H1 (cell line): ENCODE data around the gene ZNF613. TPM values are rescaled to one million over a fixed set of nuclear protein-coding genes. Genes with fewer than 3 reads are reported as not detected.

Experiments used
- CTCF ChIA-PET: fragments of 300-600 bp; sonication (Branson Sonifier 250); formaldehyde crosslinking; loops from one replicate; lab custom pipeline; 2021; ENCODE audit not compliant: partially characterized antibody; lab: Charles Lee
- POLR2A ChIA-PET: fragments of 300-600 bp; sonication (Branson Sonifier 250); formaldehyde crosslinking; loops from one replicate; lab custom pipeline; 2021; ENCODE audit warnings: inconsistent platforms; ENCODE audit not compliant: partially characterized antibody; lab: Charles Lee
- DNase-seq, 2 experiments: peaks; one replicate each; pipeline versions ENCODE4 v3.0.0 to v3.0.0-alpha.2; 2010 to 2022; ENCODE audit warnings: low spot score in 2 of 2, low read depth in 1 of 2, mixed read lengths in 1 of 2
- FAIRE-seq: peaks from 2 replicates; lab custom pipeline; 2011; peaks lifted over from hg19 to GRCh38; lab: Jason Lieb, UNC
- H2AFZ ChIP-seq: 2 replicates; pipeline ENCODE4 v1.8.1; 2012; ENCODE audit warnings: low read length, inconsistent platforms
- H2AK5ac ChIP-seq: 2 replicates; pipeline ENCODE4 v1.6.1; 2013; ENCODE audit warnings: low read depth, low read length
- H2BK120ac ChIP-seq: replicated peaks from 2 replicates; pipeline ENCODE3; 2013; ENCODE audit warnings: low read depth, low read length, inconsistent platforms
- H2BK12ac ChIP-seq: 2 replicates; pipeline ENCODE4 v1.6.1; 2013; ENCODE audit warnings: low read depth, low read length
- H2BK15ac ChIP-seq: 2 replicates; pipeline ENCODE4 v1.6.1; 2013; ENCODE audit warnings: low read length
- H2BK20ac ChIP-seq: 2 replicates; pipeline ENCODE4 v1.6.1; 2013; ENCODE audit warnings: low read length
- H2BK5ac ChIP-seq: 2 replicates; pipeline ENCODE4 v1.6.1; 2013; ENCODE audit warnings: low read depth, low read length
- H3K14ac ChIP-seq: 2 replicates; pipeline ENCODE4 v1.6.1; 2013; ENCODE audit warnings: inconsistent platforms; ENCODE audit not compliant: insufficient read length
- H3K18ac ChIP-seq: 2 replicates; pipeline ENCODE4 v1.6.1; 2013; ENCODE audit warnings: low read length; ENCODE audit errors: extremely low read depth
- H3K23ac ChIP-seq: 2 replicates; pipeline ENCODE4 v1.6.1; 2013; ENCODE audit warnings: inconsistent platforms; ENCODE audit not compliant: insufficient read length
- H3K23me2 ChIP-seq: 2 replicates; pipeline ENCODE4 v1.6.1; 2013; ENCODE audit warnings: low read depth, low read length
- H3K27ac ChIP-seq: 2 replicates; pipeline ENCODE4 v1.6.1; 2011; ENCODE audit warnings: low read depth, low read length, inconsistent platforms
- H3K27me3 ChIP-seq, 4 experiments: replicated peaks in 1 of 4; 1 replicate in 1 of 4; 2 replicates in 3 of 4; pipeline versions ENCODE4 v1.6.1 to v1.8.1; 2011 to 2013; ENCODE audit warnings: low read length in 3 of 4, mild to moderate bottlenecking in 3 of 4, inconsistent platforms in 2 of 4, mixed read lengths in 2 of 4, moderate library complexity in 1 of 4; ENCODE audit not compliant: control insufficient read depth in 3 of 4, insufficient read depth in 3 of 4; ENCODE audit errors: extremely low read depth in 1 of 4
- H3K36me3 ChIP-seq, 4 experiments: 2 replicates each; pipeline versions ENCODE4 v1.6.1 to v1.8.1; 2011 to 2013; ENCODE audit warnings: mild to moderate bottlenecking in 4 of 4, low read length in 3 of 4, moderate library complexity in 2 of 4, control low read depth in 1 of 4, inconsistent platforms in 1 of 4; ENCODE audit not compliant: insufficient read depth in 4 of 4, control insufficient read depth in 2 of 4
- H3K4ac ChIP-seq: replicated peaks from 2 replicates; pipeline ENCODE3; 2013; ENCODE audit warnings: low read length, low read depth, mixed read lengths, inconsistent platforms; ENCODE audit not compliant: insufficient read length
- H3K4me1 ChIP-seq, 4 experiments: replicated peaks in 1 of 4; 1 replicate in 1 of 4; 2 replicates in 3 of 4; pipeline versions ENCODE4 v1.6.1 to v1.8.1; 2011 to 2013; ENCODE audit warnings: low read length in 3 of 4, inconsistent platforms in 2 of 4, mixed read lengths in 1 of 4; ENCODE audit not compliant: insufficient read depth in 4 of 4, control insufficient read depth in 3 of 4
- H3K4me2 ChIP-seq, 2 experiments: 2 replicates each; pipeline versions ENCODE4 v1.6.1 to v1.8.1; 2011 to 2013; ENCODE audit warnings: low read depth in 2 of 2, low read length in 2 of 2, control low read depth in 1 of 2, inconsistent platforms in 1 of 2, mild to moderate bottlenecking in 1 of 2; ENCODE audit not compliant: insufficient read depth in 1 of 2
- H3K4me3 ChIP-seq, 4 experiments: fragments of 200-600, 300-600 bp in 1 of 4; sonication (generic), shearing (Covaris generic), sonication (Bioruptor Twin) in 1 of 4; 2 replicates each; pipeline versions ENCODE4 v1.5.1 to v1.8.1; 2011 to 2016; ENCODE audit warnings: low read length in 4 of 4, low read depth in 3 of 4, control low read depth in 2 of 4, inconsistent platforms in 2 of 4, mild to moderate bottlenecking in 2 of 4, mixed read lengths in 1 of 4, moderate library complexity in 1 of 4; ENCODE audit not compliant: insufficient read depth in 2 of 4; ENCODE audit errors: extremely low read depth in 1 of 4
- H3K56ac ChIP-seq: replicated peaks from 2 replicates; pipeline ENCODE3; 2013; ENCODE audit warnings: low read depth, mild to moderate bottlenecking, mixed read lengths, low read length, inconsistent platforms; ENCODE audit not compliant: insufficient read length
- H3K79me1 ChIP-seq: 2 replicates; pipeline ENCODE4 v1.6.1; 2013; ENCODE audit warnings: low read depth, low read length, control low read depth
- H3K79me2 ChIP-seq, 2 experiments: 2 replicates each; pipeline versions ENCODE4 v1.6.1 to v1.8.1; 2012 to 2013; ENCODE audit warnings: low read length in 2 of 2, mild to moderate bottlenecking in 2 of 2, inconsistent platforms in 1 of 2; ENCODE audit not compliant: insufficient read depth in 2 of 2, control insufficient read depth in 1 of 2
- H3K9ac ChIP-seq, 4 experiments: replicated peaks in 1 of 4; 1 replicate in 1 of 4; 2 replicates in 3 of 4; pipeline versions ENCODE4 v1.6.1 to v1.8.1; 2011 to 2013; ENCODE audit warnings: low read depth in 3 of 4, low read length in 3 of 4, control low read depth in 2 of 4, mild to moderate bottlenecking in 2 of 4, moderate library complexity in 2 of 4, inconsistent platforms in 1 of 4; ENCODE audit errors: extremely low read depth in 1 of 4
- H3K9me3 ChIP-seq, 2 experiments: 2 replicates each; pipeline versions ENCODE4 v1.6.1 to v1.8.1; 2012 to 2013; ENCODE audit warnings: mild to moderate bottlenecking in 2 of 2, moderate library complexity in 2 of 2, control low read depth in 1 of 2, inconsistent platforms in 1 of 2, low read depth in 1 of 2, low read length in 1 of 2, mixed read lengths in 1 of 2; ENCODE audit not compliant: insufficient read depth in 2 of 2
- H4K20me1 ChIP-seq, 2 experiments: replicated peaks in 1 of 2; 2 replicates each; pipeline versions ENCODE3 to v1.8.1; 2011 to 2013; ENCODE audit warnings: inconsistent platforms in 2 of 2, low read length in 2 of 2, mild to moderate bottlenecking in 1 of 2; ENCODE audit not compliant: insufficient read depth in 2 of 2, control insufficient read depth in 1 of 2
- H4K5ac ChIP-seq: 2 replicates; pipeline ENCODE4 v1.6.1; 2013; ENCODE audit warnings: low read length, low read depth, mixed read lengths, inconsistent platforms; ENCODE audit not compliant: insufficient read length
- H4K8ac ChIP-seq: 2 replicates; pipeline ENCODE4 v1.8.0; 2013; ENCODE audit warnings: mild to moderate bottlenecking, moderate library complexity, low read length, inconsistent platforms; ENCODE audit not compliant: insufficient read depth; ENCODE audit errors: extremely low read depth
- H4K91ac ChIP-seq: replicated peaks from 2 replicates; pipeline ENCODE3; 2013; ENCODE audit warnings: low read length, mixed read lengths, inconsistent platforms; ENCODE audit not compliant: insufficient read length
- CREB1 ChIP-seq: IDR thresholded peaks from 2 replicates; pipeline ENCODE4 v1.6.1; 2012; ENCODE audit warnings: inconsistent platforms
- EGR1 ChIP-seq: IDR thresholded peaks from 2 replicates; pipeline ENCODE4 v1.6.1; 2011; ENCODE audit warnings: low read depth, low read length, borderline replicate concordance
- EZH2 ChIP-seq: fragments of 200-600 bp; sonication (generic); IDR thresholded peaks from 2 replicates; pipeline ENCODE4 v1.7.1; 2012; ENCODE audit warnings: low read depth, mild to moderate bottlenecking, moderate library complexity, low read length, inconsistent platforms; ENCODE audit not compliant: severe bottlenecking
- FOSL1 ChIP-seq: IDR thresholded peaks from 2 replicates; pipeline ENCODE4 v1.6.1; 2011; ENCODE audit warnings: mild to moderate bottlenecking, low read depth, low read length, moderate library complexity; ENCODE audit not compliant: insufficient read depth
- HDAC6 ChIP-seq: IDR thresholded peaks from one replicate; pipeline ENCODE4 v1.7.1; 2012; ENCODE audit warnings: low read depth, mild to moderate bottlenecking, inconsistent platforms, low read length, moderate library complexity
- KDM4A ChIP-seq: IDR thresholded peaks from one replicate; pipeline ENCODE4 v1.7.1; 2012; ENCODE audit warnings: low read depth, mild to moderate bottlenecking, moderate library complexity, low read length, inconsistent platforms; ENCODE audit not compliant: severe bottlenecking
- SP1 ChIP-seq: IDR thresholded peaks from 2 replicates; pipeline ENCODE4 v1.6.1; 2011; ENCODE audit warnings: low read depth, low read length
- SP4 ChIP-seq: IDR thresholded peaks from 2 replicates; pipeline ENCODE4 v1.6.1; 2012; ENCODE audit warnings: low read length, inconsistent platforms
- YY1 ChIP-seq: IDR thresholded peaks from 2 replicates; pipeline ENCODE4 v1.6.1; 2011; ENCODE audit warnings: low read depth, mild to moderate bottlenecking, low read length
- WGBS, 2 experiments: shearing (Covaris generic) in 1 of 2; methylation state at CpG; one replicate each; pipeline versions ENCODE4 v1.1.6 to v1.1.7; 2013 to 2015; ENCODE audit warnings: low lambda C conversion rate in 2 of 2, mixed read lengths in 2 of 2, inconsistent platforms in 1 of 2, low coverage in 1 of 2, missing lambda C conversion rate in 1 of 2; ENCODE audit not compliant: insufficient replicate concordance in 2 of 2, insufficient coverage in 1 of 2, insufficient read length in 1 of 2; ENCODE audit errors: extremely low coverage in 1 of 2, missing lambda C conversion rate in 1 of 2; 5-methylcytosine and 5-hydroxymethylcytosine counted together
- polyA plus RNA-seq, 7 experiments: library from polyadenylated mRNA; depleted of rRNA in 3 of 7; stranded (reverse) in 5 of 7; unstranded in 2 of 7; fragments of >200 nt in 5 of 7; fragments of 200-250 nt in 2 of 7; gene quantifications; 1 replicate in 5 of 7; 2 replicates in 1 of 7; 4 replicates in 1 of 7; pipeline versions ENCODE4 v1.2.1 to v1.2.3, GENCODE V29; 2011 to 2013; ENCODE audit warnings: missing spikeins in 2 of 7, mixed read lengths in 2 of 7
- total RNA-seq: library from RNA; stranded (reverse); fragmentation: NEBNext Ultra II Directional; extraction: Animal tissue kit (Norgen Biotek cat#: 25700); gene quantifications from 2 replicates; pipeline ENCODE4 v1.2.1, GENCODE V29; 2021

ZNF613 gene
- total and polyA plus RNA-seq, 2 of the 8 experiments (the other 6 are each of a cell fraction or from before 2014, with no cell fraction given): 4.7 to 14.2 TPM

DNA sequence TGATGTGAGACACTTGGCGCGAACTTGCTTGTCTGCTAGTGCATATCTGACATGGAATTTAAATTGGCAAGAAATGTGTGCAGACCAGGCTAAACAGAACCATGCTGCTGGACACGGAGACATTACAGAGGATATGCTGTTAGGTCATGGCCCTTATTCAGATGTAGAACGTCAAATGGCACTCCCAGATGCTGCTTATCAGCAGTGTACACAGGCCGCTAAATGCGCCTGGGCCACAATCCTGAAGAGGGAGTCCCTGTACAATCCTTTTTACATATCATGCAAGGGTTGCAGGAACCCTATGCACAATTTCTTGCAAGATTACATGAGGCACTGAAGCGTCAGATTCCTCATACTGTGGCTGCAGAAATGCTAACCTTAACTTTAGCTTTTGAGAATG, 50.1 kb downstream of the ZNF613 start:
- no peak for FAIRE-seq

More for the DNA sequence above, 50.1 kb downstream of the ZNF613 start:
- no peak overlapping the region for H2BK5ac ChIP-seq
- no peak overlapping the region for H3K27ac ChIP-seq
- H2BK120ac ChIP-seq: no peak overlapping the region
- H3K4me2 ChIP-seq: no peak overlapping the region
- peaks cover 41 to 55% of the 10 kb centered on the region in 2 experiments for H3K9me3 ChIP-seq
- no peak overlapping the region for H3K23ac ChIP-seq
- H3K18ac ChIP-seq: no peak overlapping the region
- no peaks in the 10 kb centered on the region for H3K4me1 ChIP-seq
- ChIA-PET POLR2A (no interaction called here), CTCF (interaction anchor here (0.6 kb wide), 1 partner anchor 195 kb away, joined by 4 read pairs; no protein-coding TSS in a partner anchor)
- H3K79me2 ChIP-seq: peaks cover 0 to 35% of the 10 kb centered on the region in 2 experiments; a peak in 2 of 4 replicates
- no peaks in the 10 kb centered on the region for H3K23me2 ChIP-seq
- no peak overlapping the region for H3K4ac ChIP-seq
- 95% methylated on average over 7 of the region's 7 CpGs; no CpG with 5 or more reads in 1 of the 2 experiments for WGBS, 2 experiments
- H2AFZ ChIP-seq: no peak overlapping the region
- H3K4me3 ChIP-seq: no peak overlapping the region
- H3K27me3 ChIP-seq: no peaks in the 10 kb centered on the region
- no peaks in the 10 kb centered on the region for H4K20me1 ChIP-seq
- H2BK20ac ChIP-seq: no peak overlapping the region
- H4K5ac ChIP-seq: no peak overlapping the region
- peaks cover 4 to 35% (median 15%) of the 10 kb centered on the region in 4 experiments; a peak in 6 of 8 replicates for H3K36me3 ChIP-seq
- no peak overlapping the region for H4K8ac ChIP-seq
- DNase-seq: no peak
- no peak overlapping the region for H4K91ac ChIP-seq
- no peaks in the 10 kb centered on the region for H3K79me1 ChIP-seq
- H2BK12ac ChIP-seq: no peak overlapping the region
- no peak overlapping the region for H3K9ac ChIP-seq
- no peak overlapping the region for H2AK5ac ChIP-seq
- no peak overlapping the region for H3K56ac ChIP-seq
- H2BK15ac ChIP-seq: no peak overlapping the region
- no peak for TF ChIP-seq SP1
- TF ChIP-seq CREB1: no peak
- TF ChIP-seq SP4: no peak
- no peak for TF ChIP-seq EZH2
- no peak for TF ChIP-seq EGR1
- TF ChIP-seq FOSL1: no peak
- TF ChIP-seq YY1: no peak
- TF ChIP-seq HDAC6: no peak
- TF ChIP-seq KDM4A: no peak
- H3K14ac ChIP-seq: no peak overlapping the region
